ENCODE measurements around the gene GAS2.

- TF ChIP-seq FOXP2 (optimal IDR thresholded peaks at IDR 0.05; ENCODE audit: borderline replicate concordance, extremely low read depth, extremely low read length, insufficient read depth) (no peak), POLR2AphosphoS5 (IDR thresholded peaks at IDR 0.05; ENCODE audit: low read depth, low read length) (no peak), SIN3A (IDR thresholded peaks at IDR 0.05; ENCODE audit: borderline replicate concordance, insufficient read depth, low read length) (no peak), TAF1 (IDR thresholded peaks at IDR 0.05; ENCODE audit: borderline replicate concordance, insufficient read depth, low read length) (no peak), REST (IDR thresholded peaks at IDR 0.05; ENCODE audit: insufficient read depth in 1 of 2, low read depth in 2 of 2, low read length in 2 of 2) (no peak)
Observed at GRCh38 chr11:22860241-22860640, 193.8 kb downstream of the GAS2 start, which contains the start of gene CCDC179.

All from PFSK-1 (cell line).